Gastrocnemius medialis (tissue), 4 donors: ENCODE results near the gene SLC22A2. TPM values are rescaled to one million over a fixed set of nuclear protein-coding genes. Genes with fewer than 3 reads are reported as not detected.

Experiments
- ATAC-seq, 2 donors: fragments of 150-250 bp; one replicate each; pipeline ENCODE4 v1.9.1; 2016
- DNase-seq, 2 donors: peaks; one replicate each; pipeline ENCODE4 v3.0.0-alpha.2; 2019
- H3K27ac ChIP-seq, 4 donors: fragments of 200-600 bp; sonication (generic); 1 replicate in 1 of 4; 2 replicates in 3 of 4; pipeline ENCODE4 v1.5.1; 2016 to 2018; ENCODE audit warnings: mild to moderate bottlenecking in 2 of 4, moderate library complexity in 1 of 4
- H3K27me3 ChIP-seq, 3 donors: fragments of 200-600 bp; sonication (generic) in 2 of 3; 1 replicate in 1 of 3; 2 replicates in 2 of 3; pipeline versions ENCODE4 v1.5.1 to v1.6.0; 2016 to 2019; ENCODE audit warnings: mild to moderate bottlenecking in 1 of 3, moderate library complexity in 1 of 3
- H3K36me3 ChIP-seq, 2 donors: fragments of 200-600 bp; sonication (generic) in 1 of 2; one replicate each; pipeline ENCODE4 v1.5.1; 2017 to 2018
- H3K4me1 ChIP-seq, 2 donors: fragments of 200-600 bp; sonication (generic) in 1 of 2; one replicate each; pipeline ENCODE4 v1.5.1; 2016 to 2017; ENCODE audit warnings: mild to moderate bottlenecking in 2 of 2
- H3K4me3 ChIP-seq, 4 donors: fragments of 200-600 bp; sonication (generic) in 3 of 4; 1 replicate in 1 of 4; 2 replicates in 3 of 4; pipeline ENCODE4 v1.5.1; 2016 to 2019; ENCODE audit warnings: mild to moderate bottlenecking in 2 of 4
- H3K9me3 ChIP-seq, 3 donors: fragments of 200-600 bp; sonication (generic) in 2 of 3; 1 replicate in 1 of 3; 2 replicates in 2 of 3; pipeline ENCODE4 v1.5.1; 2016 to 2019
- CTCF ChIP-seq, 5 experiments: fragments of 450-650 bp in 3 of 5; fragments of 200-600 bp in 2 of 5; sonication (generic) in 2 of 5; IDR thresholded peaks in 4 of 5; conservative IDR thresholded peaks in 1 of 5; 1 replicate in 4 of 5; 2 replicates in 1 of 5; pipeline ENCODE4 v1.5.1; 2016 to 2019; ENCODE audit warnings: antibody characterized with exemption in 5 of 5, mild to moderate bottlenecking in 3 of 5, moderate library complexity in 3 of 5
- POLR2A ChIP-seq, 2 donors: fragments of 450-650 bp; IDR thresholded peaks; one replicate each; pipeline ENCODE4 v1.6.1; 2017; ENCODE audit warnings: antibody characterized with exemption in 2 of 2, mild to moderate bottlenecking in 2 of 2, moderate library complexity in 2 of 2
- in situ Hi-C, 4 donors: fragments of 200-750 bp; cut with MboI; loops; one replicate each; pipeline versions ENCODE4 v1.15.0 to v1.8.0; 2017; ENCODE audit warnings: low sequenced_read_pairs in 4 of 4
- intact Hi-C: fragments of 100-400 bp; cut with DNase I; formaldehyde crosslinking; loops from one replicate; pipeline ENCODE4 v1.15.1; 2023; ENCODE audit warnings: low total_unique reads
- total RNA-seq, 4 donors: library from RNA; depleted of rRNA; stranded (reverse); fragments of >200 nt; gene quantifications; one replicate each; pipeline versions ENCODE4 v1.1.0 to v1.2.3, GENCODE V29; 2016

Gene SLC22A2
- total RNA-seq, 4 donors from 2014 or later = not detected

DNA sequence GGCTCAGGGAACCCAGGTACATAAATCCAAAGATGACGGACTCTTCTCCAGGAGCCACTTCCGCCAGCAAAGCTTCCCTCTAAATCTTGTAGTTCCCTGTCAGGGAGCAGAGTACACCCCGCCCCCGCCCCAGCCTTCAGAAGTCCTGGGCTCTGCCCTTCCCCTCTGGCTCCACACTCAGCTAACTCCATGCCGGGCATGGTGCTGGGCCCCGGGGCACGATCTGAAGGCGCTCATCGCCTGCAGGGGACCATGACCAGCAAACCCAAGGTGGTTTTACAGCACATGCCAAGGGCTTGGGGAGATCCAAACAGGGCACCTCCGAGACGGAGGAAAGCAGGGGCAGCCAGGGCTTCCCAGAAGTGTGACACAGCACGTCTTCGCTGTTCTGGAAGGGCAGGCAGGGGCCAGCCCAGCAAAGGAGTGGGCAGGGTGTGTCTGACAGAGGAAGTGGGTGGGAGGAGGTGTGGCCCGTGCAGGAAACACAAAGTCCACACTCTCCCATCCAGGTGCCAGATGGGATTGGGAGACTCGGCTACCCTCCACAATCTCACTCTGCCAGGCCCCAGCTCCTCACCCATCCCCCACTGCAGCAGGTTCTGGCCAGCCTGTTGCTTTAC lies 41.6 kb upstream of the SLC22A2 start:
- intact Hi-C loops (no loop called here), in situ Hi-C loops (no loop called here)
- TF ChIP-seq CTCF (IDR thresholded peaks at IDR 0.05 in 4 of 5, conservative IDR thresholded peaks at IDR 0.05 in 1 of 5) (no peak), POLR2A (IDR thresholded peaks at IDR 0.05) (no peak)
- H3K4me3 ChIP-seq = no peak overlapping the region
- peak in 1 of 2 donors; percentile 29 for ATAC-seq
- no peaks in the 10 kb centered on the region for H3K9me3 ChIP-seq
- DNase-seq = no peak
- H3K27ac ChIP-seq = peak overlapping the region in 1 of 4 donors; percentile 21
- H3K4me1 ChIP-seq = peaks cover 8 to 16% of the 10 kb centered on the region in 2 donors
- no peaks in the 10 kb centered on the region for H3K36me3 ChIP-seq
- no peaks in the 10 kb centered on the region for H3K27me3 ChIP-seq

DNA sequence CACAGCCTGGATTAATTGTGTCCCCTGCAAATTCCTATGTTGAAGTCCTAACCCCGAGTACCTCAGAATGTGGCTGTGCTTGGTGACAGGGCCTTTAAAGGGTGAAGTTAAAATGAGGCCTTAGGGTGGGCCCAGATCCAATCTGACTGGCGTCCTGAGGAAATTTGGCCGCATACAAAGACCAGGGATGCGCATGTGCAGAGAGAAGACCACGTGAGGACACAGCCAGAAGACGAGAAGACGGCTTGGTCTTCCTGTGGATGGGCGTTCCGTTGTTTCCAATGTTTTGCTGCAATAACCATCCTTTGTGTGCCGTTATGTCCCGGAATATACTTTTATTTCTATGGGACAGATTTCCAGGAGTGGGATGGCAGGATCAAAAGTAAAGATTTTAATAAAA lies 40.9 kb upstream of the SLC22A2 start:
- ATAC-seq = no peak
- no peak overlapping the region for H3K27ac ChIP-seq
- H3K36me3 ChIP-seq = no peaks in the 10 kb centered on the region
- H3K4me1 ChIP-seq = peaks cover 8 to 16% of the 10 kb centered on the region in 2 donors
- no peaks in the 10 kb centered on the region for H3K27me3 ChIP-seq
- in situ Hi-C loops (no loop called here), intact Hi-C loops (loop anchor here (5.0 kb wide), 1 partner anchor 77 kb away; no protein-coding TSS in a partner anchor)
- no peak overlapping the region for H3K4me3 ChIP-seq
- DNase-seq = no peak
- TF ChIP-seq CTCF (IDR thresholded peaks at IDR 0.05 in 4 of 5, conservative IDR thresholded peaks at IDR 0.05 in 1 of 5) (no peak), POLR2A (IDR thresholded peaks at IDR 0.05) (no peak)
- no peaks in the 10 kb centered on the region for H3K9me3 ChIP-seq

GRCh38 chr6:160298121-160298520 lies 39.5 kb upstream of the SLC22A2 start:
- Histone ChIP-seq H3K27ac (no peak overlapping the region), H3K9me3 (no peaks in the 10 kb centered on the region), H3K36me3 (no peaks in the 10 kb centered on the region), H3K4me3 (no peak overlapping the region), H3K4me1 (peaks cover 8 to 16% of the 10 kb centered on the region in 2 donors), H3K27me3 (no peaks in the 10 kb centered on the region)
- ATAC-seq (no peak), DNase-seq (no peak)
- in situ Hi-C loops = no loop called here
- intact Hi-C loops = loop anchor here (5.0 kb wide), 1 partner anchor 76 kb away; no protein-coding TSS in a partner anchor
- no peak for TF ChIP-seq POLR2A (IDR thresholded peaks at IDR 0.05)
- no peak for TF ChIP-seq CTCF (IDR thresholded peaks at IDR 0.05 in 4 of 5, conservative IDR thresholded peaks at IDR 0.05 in 1 of 5)

GRCh38 chr6:160297310-160297709 lies 38.7 kb upstream of the SLC22A2 start:
- no peaks in the 10 kb centered on the region for H3K9me3 ChIP-seq
- H3K27ac ChIP-seq = no peak overlapping the region
- H3K36me3 ChIP-seq = no peaks in the 10 kb centered on the region
- in situ Hi-C loops = no loop called here
- H3K27me3 ChIP-seq = no peaks in the 10 kb centered on the region
- H3K4me3 ChIP-seq = no peak overlapping the region
- intact Hi-C loops = loop anchor here (1.0 to 5.0 kb wide), 2 partner anchors 75 to 159 kb away; no protein-coding TSS in a partner anchor
- DNase-seq = no peak
- H3K4me1 ChIP-seq = peaks cover 8 to 16% of the 10 kb centered on the region in 2 donors
- no peak for TF ChIP-seq POLR2A (IDR thresholded peaks at IDR 0.05)
- TF ChIP-seq CTCF (IDR thresholded peaks at IDR 0.05 in 4 of 5, conservative IDR thresholded peaks at IDR 0.05 in 1 of 5) = peak in 1 of 5 experiments; percentile 42
- peak in 1 of 2 donors; percentile 38 for ATAC-seq
